Caki2 (cell line): ENCODE data around the gene L3MBTL1. TPM values are rescaled to one million over a fixed set of nuclear protein-coding genes. Genes with fewer than 3 reads are reported as not detected.
A peak's percentile ranks its signal among the peaks of the same experiment; 100 is the strongest.
"Not testable (repeated sequence)": the region's sequence is repeated elsewhere in the genome, so short reads cannot be mapped to it uniquely, and the experiment has no call there.

Experiments used
- DNase-seq: peaks from one replicate; pipeline ENCODE4 v3.0.0-alpha.2; 2015; ENCODE audit warnings: low read depth
- in situ Hi-C: cut with HindIII; loops from 2 replicates; pipeline ENCODE4 v1.10.0; 2016; ENCODE audit warnings: low sequenced_read_pairs, low pct_unique_long_range_greater_than_20kb, mixed read lengths
- total RNA-seq: library from RNA; depleted of rRNA; stranded (reverse); fragments of >200 nt; shearing (Covaris generic); gene quantifications from 2 replicates; pipeline ENCODE4 v1.2.3, GENCODE V29; 2014; ENCODE audit warnings: low replicate concordance

Gene L3MBTL1
- total RNA-seq, 1 experiment from 2014 or later = 9.5 TPM

DNA sequence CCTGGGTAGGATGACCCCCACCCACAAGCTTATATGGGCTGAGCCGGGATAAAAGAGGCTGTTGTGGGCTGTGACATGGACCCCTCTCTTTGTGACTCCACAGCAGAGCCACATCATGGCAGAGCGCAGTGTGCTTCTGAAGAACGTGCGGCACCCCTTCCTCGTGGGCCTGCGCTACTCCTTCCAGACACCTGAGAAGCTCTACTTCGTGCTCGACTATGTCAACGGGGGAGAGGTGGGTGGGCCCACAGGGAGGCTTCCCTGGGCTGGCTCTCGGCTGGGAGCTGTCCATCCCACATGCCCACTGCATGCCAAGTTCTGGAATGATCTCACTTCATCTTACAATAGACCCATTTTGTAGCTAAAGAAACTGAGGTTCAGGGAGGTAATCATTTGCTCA lies 61.8 kb downstream of the L3MBTL1 start:
- in situ Hi-C loops = no loop called here
- DNase-seq = no peak

DNA sequence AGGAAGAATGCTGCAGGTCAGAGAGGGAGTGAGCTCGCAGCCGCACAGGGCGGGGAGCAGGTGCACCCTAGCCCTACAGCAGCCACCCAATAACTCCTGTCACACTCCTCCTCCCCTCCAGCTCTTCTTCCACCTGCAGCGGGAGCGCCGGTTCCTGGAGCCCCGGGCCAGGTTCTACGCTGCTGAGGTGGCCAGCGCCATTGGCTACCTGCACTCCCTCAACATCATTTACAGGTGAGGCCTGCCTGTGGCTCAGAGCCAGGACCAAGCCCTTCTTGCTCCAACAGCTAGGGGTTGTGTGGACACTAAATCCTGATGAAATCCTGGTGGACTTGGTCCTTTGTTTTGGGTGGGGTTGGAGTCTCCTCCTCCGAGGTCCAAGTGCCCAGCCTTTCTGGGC lies 63.0 kb downstream of the L3MBTL1 start:
- DNase-seq = no peak
- in situ Hi-C loops = no loop called here

- in situ Hi-C loops = no loop called here
These were observed 63.8 kb downstream of the L3MBTL1 start for GRCh38 chr20:43571310-43571709.

DNA sequence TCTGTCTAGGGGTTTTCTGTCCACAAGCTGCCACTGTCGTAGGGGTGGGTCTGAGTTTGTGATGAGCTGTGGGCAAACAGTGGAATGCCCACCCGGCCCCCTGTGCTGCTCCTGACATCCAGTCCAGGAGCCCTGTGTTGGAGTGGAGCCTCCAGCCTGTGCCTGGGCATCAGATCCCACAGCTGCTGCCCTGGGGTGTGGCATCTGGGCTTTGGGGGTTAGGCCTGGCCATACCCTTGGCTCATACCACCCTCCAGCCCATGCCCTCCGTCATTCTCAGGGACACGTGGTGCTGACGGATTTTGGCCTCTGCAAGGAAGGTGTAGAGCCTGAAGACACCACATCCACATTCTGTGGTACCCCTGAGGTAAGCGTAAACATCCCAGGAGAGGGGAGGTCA lies 64.3 kb downstream of the L3MBTL1 start:
- in situ Hi-C loops = no loop called here
- DNase-seq = no peak

More at GRCh38 chr20:43571310-43571709, 63.8 kb downstream of the L3MBTL1 start:
- DNase-seq = no peak

GRCh38 chr20:43572891-43573290 lies 65.4 kb downstream of the L3MBTL1 start:
- DNase-seq = no peak
- in situ Hi-C loops = no loop called here

- in situ Hi-C loops = no loop called here
- no peak for DNase-seq
These were observed 68.6 kb downstream of the L3MBTL1 start for GRCh38 chr20:43576108-43576507.

- in situ Hi-C loops = no loop called here
- no peak for DNase-seq
These were observed 72.6 kb downstream of the L3MBTL1 start for GRCh38 chr20:43579861-43580793.

- in situ Hi-C loops = no loop called here
- DNase-seq = no peak
These were observed 75.8 kb downstream of the L3MBTL1 start for GRCh38 chr20:43583133-43583864.

DNA sequence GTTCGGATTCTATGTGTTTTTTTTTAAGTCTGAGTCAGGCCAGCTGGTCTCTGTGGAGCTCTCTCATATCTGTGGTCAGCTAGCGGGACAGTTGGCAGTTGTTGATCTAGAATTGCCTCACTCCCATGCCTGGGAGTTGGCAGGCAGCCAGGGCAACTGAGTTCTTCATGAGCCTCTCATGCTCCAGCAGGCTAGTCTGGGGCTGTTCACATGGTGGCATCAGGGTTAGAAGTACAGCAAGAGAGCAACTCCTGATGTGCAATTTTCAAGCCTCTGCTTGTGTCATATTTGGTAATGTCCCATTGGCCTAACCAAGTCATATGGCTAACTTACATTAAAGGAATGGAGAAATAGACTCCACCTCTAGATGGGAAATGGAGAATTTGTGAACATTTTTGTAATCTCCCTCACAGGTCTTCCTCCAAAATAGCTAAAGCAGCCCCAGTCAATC lies 76.5 kb downstream of the L3MBTL1 start:
- in situ Hi-C loops = no loop called here
- peak; percentile 81 for DNase-seq

- in situ Hi-C loops = no loop called here
- DNase-seq = peak; percentile 47
These were observed 77.1 kb downstream of the L3MBTL1 start for GRCh38 chr20:43584448-43585136.

GRCh38 chr20:43586641-43587040 lies 79.1 kb downstream of the L3MBTL1 start:
- in situ Hi-C loops = no loop called here

DNA sequence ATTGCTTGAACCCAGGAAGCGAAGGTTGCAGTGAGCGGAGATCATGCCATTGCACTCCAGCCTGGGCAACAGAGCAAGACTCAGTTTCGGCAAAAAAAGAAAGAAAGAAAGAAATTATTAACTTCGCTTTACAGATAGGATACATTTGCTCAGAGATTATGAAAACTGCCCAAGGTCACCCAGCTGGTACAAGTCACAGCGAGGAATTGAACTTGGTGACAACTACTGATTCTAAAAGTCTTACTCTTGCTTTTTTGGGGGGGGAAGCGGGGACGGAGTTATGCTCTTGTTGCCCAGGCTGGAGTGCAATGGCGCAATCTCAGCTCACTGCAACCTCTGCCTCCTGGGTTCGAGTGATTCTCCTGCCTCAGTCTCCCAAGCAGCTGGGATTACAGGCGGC lies 81.0 kb downstream of the L3MBTL1 start:
- DNase-seq, in situ Hi-C loops: not testable (repeated sequence)

More at GRCh38 chr20:43586641-43587040, 79.1 kb downstream of the L3MBTL1 start:
- DNase-seq = no peak

- no peak for DNase-seq
- in situ Hi-C loops = no loop called here
These were observed 82.5 kb downstream of the L3MBTL1 start for GRCh38 chr20:43590036-43590391.

DNA sequence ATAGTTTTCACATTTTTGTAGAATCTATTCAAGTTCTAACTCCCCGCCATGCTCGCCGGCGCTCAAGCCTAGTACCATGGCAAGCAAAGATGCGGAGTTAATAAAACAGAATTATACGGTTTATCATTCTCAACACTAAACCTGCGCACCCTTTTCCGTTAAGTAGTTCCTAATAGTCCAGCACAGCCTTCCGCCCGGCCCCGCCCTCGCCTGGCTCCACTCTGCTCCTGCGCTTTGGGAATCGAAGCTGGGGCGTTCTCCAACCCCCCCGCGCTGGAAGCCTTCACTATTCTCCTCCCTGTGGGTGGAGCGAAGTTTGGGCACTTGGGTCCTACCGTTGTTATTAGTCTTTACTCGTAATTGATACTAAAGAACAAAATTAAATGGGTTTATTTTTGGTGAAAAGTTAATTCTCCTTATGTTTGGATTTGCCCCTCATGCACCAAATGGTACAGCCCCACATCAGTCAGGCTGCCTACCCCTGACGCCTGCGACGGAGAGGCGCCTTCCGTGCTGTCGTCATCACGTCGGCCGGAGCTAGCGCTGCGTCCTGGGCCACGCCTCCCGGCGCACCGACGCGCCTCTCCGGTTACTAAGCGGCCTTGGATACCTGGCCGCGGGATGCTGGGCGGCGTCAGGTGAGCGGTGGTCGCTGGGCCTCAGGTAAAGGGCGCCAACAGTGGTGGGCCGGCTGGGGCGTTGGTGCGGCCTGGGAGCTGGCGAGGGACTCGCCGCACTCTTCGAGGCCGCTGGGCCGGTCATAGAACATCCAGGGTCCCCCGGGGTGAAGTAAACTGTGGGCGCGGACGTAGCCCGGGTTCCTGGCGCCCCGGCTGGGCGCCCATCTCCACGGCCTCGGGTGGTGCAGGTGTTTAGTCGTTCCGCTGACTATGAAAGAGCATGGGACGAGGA lies 83.2 kb downstream of the L3MBTL1 start, which contains the start of gene IFT52:
TSS of gene IFT52 (plus strand) at position 546 of the 912 bp plus-strand sequence. CDS start 3,762 bp downstream, outside the sequence.
- in situ Hi-C loops = no loop called here
- peak; percentile 96 for DNase-seq
